K562 (cell line): ENCODE measurements around the gene LRRC51. TPM values are rescaled to one million over a fixed set of nuclear protein-coding genes. Genes with fewer than 3 reads are reported as not detected.

Source experiments
- ATAC-seq: fragments of 200-7000 bp; cut with Tn5 transposase; 3 replicates; pipeline ENCODE4 v1.9.1; 2020; ENCODE audit warnings: moderate library complexity
- BruUV-seq: library from RNA; stranded (reverse); fragments of 400-500 nt; replicated peaks from 2 replicates; lab custom pipeline; 2021; lab: Mats Ljungman, UMichigan
- CTCF ChIA-PET: fragments of 300-600 bp; formaldehyde crosslinking; extraction: SDS; loops from one replicate; lab custom pipeline; 2021; ENCODE audit warnings: low intra/inter-chr PET ratio; lab: Yijun Ruan, JAX
- POLR2A ChIA-PET: fragments of 300-600, 350-650 bp; sonication (Branson Sonifier 250); formaldehyde crosslinking; extraction: SDS; loops from one replicate; lab custom pipeline; 2021; ENCODE audit warnings: antibody characterized with exemption, inconsistent platforms; lab: Yijun Ruan, JAX
- DNase-seq, 4 experiments: peaks; one replicate each; pipeline versions ENCODE4 v3.0.0 to v3.0.0-alpha.2; 2011 to 2018; ENCODE audit warnings: low spot score in 3 of 4, mixed read lengths in 3 of 4; ENCODE audit errors: extremely low read depth in 1 of 4
- FAIRE-seq: peaks from 2 replicates; lab custom pipeline; 2011; peaks lifted over from hg19 to GRCh38; lab: Jason Lieb, UNC
- H2AFZ ChIP-seq: 2 replicates; pipeline ENCODE4 v1.6.0; 2011; ENCODE audit warnings: low read depth, low read length, control low read depth, inconsistent platforms
- H3K27ac ChIP-seq: fragments of 200-600 bp; 3 replicates; pipeline ENCODE4 v1.8.0; 2011; ENCODE audit warnings: low read depth, mild to moderate bottlenecking, control low read depth, inconsistent platforms, low read length, moderate library complexity, mixed read lengths; ENCODE audit errors: extremely low read depth
- H3K27me3 ChIP-seq, 2 experiments: fragments of 300-600 bp in 1 of 2; 2 replicates in 1 of 2; 3 replicates in 1 of 2; pipeline versions ENCODE4 v1.6.0 to v1.8.0; 2011; ENCODE audit warnings: inconsistent platforms in 2 of 2, low read length in 2 of 2, mild to moderate bottlenecking in 1 of 2, mixed read lengths in 1 of 2, moderate library complexity in 1 of 2; ENCODE audit not compliant: control insufficient read depth in 2 of 2, insufficient read depth in 2 of 2
- H3K36me3 ChIP-seq: fragments of 300-600 bp; 3 replicates; pipeline ENCODE4 v1.8.0; 2011; ENCODE audit warnings: mild to moderate bottlenecking, low read length, inconsistent platforms; ENCODE audit not compliant: control insufficient read depth, insufficient read depth
- H3K4me1 ChIP-seq, 2 experiments: fragments of 200-600 bp in 1 of 2; replicated peaks in 1 of 2; 2 replicates in 1 of 2; 3 replicates in 1 of 2; pipeline versions ENCODE4 v1.5.1 to v1.8.0; 2011; ENCODE audit warnings: inconsistent platforms in 2 of 2, low read length in 2 of 2, mild to moderate bottlenecking in 1 of 2, mixed read lengths in 1 of 2, moderate library complexity in 1 of 2; ENCODE audit not compliant: control insufficient read depth in 2 of 2, insufficient read depth in 2 of 2
- H3K4me2 ChIP-seq: 2 replicates; pipeline ENCODE4 v1.6.1; 2011; ENCODE audit warnings: low read length, control low read depth, inconsistent platforms, mixed read lengths; ENCODE audit not compliant: insufficient read depth
- H3K4me3 ChIP-seq: fragments of 200-600 bp; sonication (generic), shearing (Covaris generic); 2 replicates; pipeline ENCODE4 v1.5.1; 2016; ENCODE audit warnings: control low read depth, inconsistent platforms
- H3K79me2 ChIP-seq: fragments of 200-600 bp; 3 replicates; pipeline ENCODE4 v1.8.0; 2011; ENCODE audit warnings: low read length, inconsistent platforms; ENCODE audit not compliant: control insufficient read depth, insufficient read depth
- H3K9ac ChIP-seq, 2 experiments: 2 replicates each; pipeline versions ENCODE4 v1.6.0 to v1.6.1; 2011; ENCODE audit warnings: low read depth in 2 of 2, low read length in 2 of 2, control low read depth in 1 of 2, inconsistent platforms in 1 of 2, mild to moderate bottlenecking in 1 of 2, mixed read lengths in 1 of 2; ENCODE audit not compliant: insufficient read depth in 1 of 2
- H3K9me1 ChIP-seq: one replicate; pipeline ENCODE4 v1.6.0; 2011; ENCODE audit warnings: inconsistent platforms, mild to moderate bottlenecking, low read length, moderate library complexity; ENCODE audit not compliant: control insufficient read depth, insufficient read depth
- H3K9me3 ChIP-seq: replicated peaks from 2 replicates; pipeline ENCODE4 v1.5.1; 2011; ENCODE audit warnings: low read depth, low read length, inconsistent platforms; ENCODE audit not compliant: control insufficient read depth, insufficient read depth
- H4K20me1 ChIP-seq: replicated peaks from 2 replicates; pipeline ENCODE4 v1.6.1; 2011; ENCODE audit warnings: low read length, inconsistent platforms, mixed read lengths; ENCODE audit not compliant: control insufficient read depth, insufficient read depth
- ELF4 ChIP-seq: fragments of 450-650 bp; formaldehyde crosslinking; IDR thresholded peaks from 2 replicates; pipeline ENCODE4 v1.4.0; 2022; ENCODE audit warnings: missing genetic modification characterization
- EWSR1 ChIP-seq: fragments of 450-650 bp; IDR thresholded peaks from 2 replicates; pipeline ENCODE4 v1.6.1; 2018; ENCODE audit warnings: borderline replicate concordance, mild to moderate bottlenecking, low read depth, moderate library complexity; ENCODE audit not compliant: partially characterized antibody
- GATA2 ChIP-seq: sonication (generic); formaldehyde crosslinking; IDR thresholded peaks from 2 replicates; pipeline ENCODE4 v1.4.0; 2020; ENCODE audit warnings: mild to moderate bottlenecking, missing genetic modification reagents
- HSF4 ChIP-seq: fragments of 250-450 bp; sonication (Bioruptor Pico); IDR thresholded peaks from 2 replicates; pipeline ENCODE4 v2.1.2; 2022; ENCODE audit warnings: mild to moderate bottlenecking, moderate library complexity, borderline replicate concordance
- MCM3 ChIP-seq: fragments of 450-650 bp; IDR thresholded peaks from 2 replicates; pipeline ENCODE4 v1.6.1; 2016
- NFIC ChIP-seq: fragments of 450-650 bp; IDR thresholded peaks from 2 replicates; pipeline ENCODE4 v1.6.1; 2017; ENCODE audit warnings: mild to moderate bottlenecking, inconsistent platforms
- SUPT5H ChIP-seq: fragments of 450-650 bp; IDR thresholded peaks from 2 replicates; pipeline ENCODE4 v1.6.1; 2016
- ZKSCAN1 ChIP-seq: fragments of 150-350 bp; IDR thresholded peaks from 2 replicates; pipeline ENCODE4 v1.6.1; 2016; ENCODE audit warnings: low read depth, low read length
- ZNF24 ChIP-seq: fragments of 450-650 bp; IDR thresholded peaks from 2 replicates; pipeline ENCODE4 v1.6.1; 2016
- WGBS: fragments of 100-300 bp; shearing (Covaris generic); methylation state at CpG from one replicate; pipeline ENCODE4 v1.1.6; 2016; ENCODE audit warnings: low coverage, mixed read lengths; ENCODE audit not compliant: insufficient coverage; ENCODE audit errors: missing lambda C conversion rate; 5-methylcytosine and 5-hydroxymethylcytosine counted together
- in situ Hi-C: fragments of 300-500 bp; cut with MboI; formaldehyde crosslinking; loops from 4 replicates; pipeline ENCODE4 v1.15.0; 2018; ENCODE audit warnings: inconsistent platforms, mixed read lengths
- intact Hi-C: fragments of 100-400 bp; cut with micrococcal nuclease; formaldehyde crosslinking; loops from 2 replicates; pipeline ENCODE4 v1.14.2; 2022
- polyA plus RNA-seq, 8 experiments: library from polyadenylated mRNA; depleted of rRNA in 4 of 8; stranded (reverse) in 5 of 8; unstranded in 3 of 8; fragments of >200 nt; fragmentation: Nextera tagmentation in 2 of 8; fragmentation: Illumina TruSeq in 1 of 8; extraction: Ambion mirVana in 2 of 8; extraction: Trizol in 1 of 8; gene quantifications; 2 replicates each; pipeline versions ENCODE4 v1.2.1 to v1.2.3, GENCODE V29; 2011 to 2014; ENCODE audit warnings: inconsistent platforms in 1 of 8, missing spikeins in 1 of 8
- total RNA-seq, 7 experiments: library from RNA; depleted of rRNA in 6 of 7; stranded (reverse); fragments of >200 nt in 6 of 7; fragmentation: Illumina TruSeq in 2 of 7; extraction: Trizol in 2 of 7; gene quantifications; 2 replicates each; pipeline versions ENCODE4 v1.2.1 to v1.2.3, GENCODE V29; 2011 to 2021; ENCODE audit warnings: low replicate concordance in 1 of 7

The LRRC51 gene
- total and polyA plus RNA-seq, 9 of the 15 experiments (the other 6 are each of a cell fraction or from before 2014, with no cell fraction given), result 4.7 to 10.6 (median 5.6) TPM

DNA sequence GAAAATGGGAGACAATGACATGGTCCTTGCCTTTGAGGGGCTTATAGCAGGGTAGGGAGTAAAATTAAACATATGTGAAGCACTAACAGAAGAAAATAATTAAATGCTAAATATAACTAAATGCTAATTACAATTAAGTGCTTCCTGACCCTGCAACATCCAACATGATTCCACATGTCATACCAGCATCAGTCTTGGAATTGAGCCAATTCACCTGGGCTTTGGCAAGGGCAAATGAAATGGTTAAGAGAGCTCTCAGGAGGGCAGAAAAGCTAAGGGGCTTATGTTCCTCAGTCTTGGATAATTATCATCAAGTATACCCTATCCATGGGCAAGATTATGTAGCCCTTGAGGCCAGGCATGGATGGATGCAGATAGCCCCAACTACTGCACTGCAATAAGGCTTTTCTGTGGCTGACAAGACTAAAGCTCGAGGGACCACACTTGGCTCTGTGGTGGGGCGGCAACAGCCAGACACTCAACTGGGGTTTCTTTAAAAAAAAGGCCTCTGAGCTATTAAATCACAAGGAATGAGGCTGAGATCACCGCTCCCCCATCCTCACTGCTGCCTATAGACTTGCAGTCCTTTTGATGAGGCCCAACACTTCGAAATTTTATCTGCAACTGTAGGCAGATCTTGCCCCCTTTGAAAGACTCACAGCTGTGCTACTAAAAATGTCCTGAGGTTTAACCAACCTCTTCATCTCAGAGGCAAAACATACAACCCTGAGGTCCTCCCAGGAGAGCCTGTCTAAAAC is 42.9 kb upstream of the LRRC51 start:
- ATAC-seq, result no peak
- no peaks in the 10 kb centered on the region for H3K9me3 ChIP-seq
- 79% methylated on average over 4 of the region's 4 CpGs for WGBS
- H3K36me3 ChIP-seq, result peaks cover 29% of the 10 kb centered on the region
- TF ChIP-seq EWSR1 (no peak), MCM3 (no peak), SUPT5H (no peak), ZKSCAN1 (no peak), HSF4 (CRISPR knock-in tag) (no peak), NFIC (peak; percentile 61), GATA2 (CRISPR knock-in tag) (no peak), ZNF24 (no peak), ELF4 (no peak)
- TF ChIP-seq, all 486 proteins: peak for 1
- no TSS peak for BruUV-seq
- no peak overlapping the region for H3K9ac ChIP-seq
- in situ Hi-C loops, result no loop called here
- H4K20me1 ChIP-seq, result 0 out of 2 replicates have a peak, but pooled peaks cover 10% of the 10 kb centered on the region
- POLR2A ChIA-PET, result interaction anchor here (0.6 kb wide), 1 partner anchor 42 kb away, joined by 3 read pairs; no protein-coding TSS in a partner anchor
- H3K27me3 ChIP-seq, result no peaks in the 10 kb centered on the region
- peaks cover 26 to 30% of the 10 kb centered on the region in 2 experiments for H3K4me1 ChIP-seq
- CTCF ChIA-PET, result no interaction called here
- no peak overlapping the region for H2AFZ ChIP-seq
- H3K79me2 ChIP-seq, result peaks cover 66% of the 10 kb centered on the region
- H3K27ac ChIP-seq, result no peak overlapping the region
- H3K4me3 ChIP-seq, result no peak overlapping the region
- peaks cover 3% of the 10 kb centered on the region for H3K9me1 ChIP-seq
- no peak overlapping the region for H3K4me2 ChIP-seq
- no peak for DNase-seq
- no peak for FAIRE-seq
- intact Hi-C loops, result no loop called here
